Right lobe of liver (tissue), 4 donors: ENCODE data around the gene ATP6V0A1.
"Not testable (repeated sequence)": the region's sequence is repeated elsewhere in the genome, so short reads cannot be mapped to it uniquely, and the experiment has no call there.

ENCODE experiments used
- POLR2A ChIP-seq: fragments of 450-650 bp; IDR thresholded peaks from one replicate; pipeline ENCODE4 v1.6.1; 2017; ENCODE audit warnings: antibody characterized with exemption, mild to moderate bottlenecking
- TF ChIP-seq, protein P1 (sequence below), 4 donors: fragments of 200-600 bp in 3 of 4; fragments of 450-650 bp in 1 of 4; IDR thresholded peaks; one replicate each; pipeline versions ENCODE4 v1.5.1 to v1.8.0; 2016 to 2022; ENCODE audit warnings: antibody characterized with exemption in 4 of 4, mild to moderate bottlenecking in 2 of 4
- donor health status: DM: no; HTN: no; CAD: no.
- donor health status: DM: no; HTN: no; CAD: no.
- donor health status: DM: no; HTN: yes; CAD: no.

GRCh38 chr17:42454987-42455386, 3.7 kb upstream of the ATP6V0A1 start:
- TF ChIP-seq, protein P1, sequence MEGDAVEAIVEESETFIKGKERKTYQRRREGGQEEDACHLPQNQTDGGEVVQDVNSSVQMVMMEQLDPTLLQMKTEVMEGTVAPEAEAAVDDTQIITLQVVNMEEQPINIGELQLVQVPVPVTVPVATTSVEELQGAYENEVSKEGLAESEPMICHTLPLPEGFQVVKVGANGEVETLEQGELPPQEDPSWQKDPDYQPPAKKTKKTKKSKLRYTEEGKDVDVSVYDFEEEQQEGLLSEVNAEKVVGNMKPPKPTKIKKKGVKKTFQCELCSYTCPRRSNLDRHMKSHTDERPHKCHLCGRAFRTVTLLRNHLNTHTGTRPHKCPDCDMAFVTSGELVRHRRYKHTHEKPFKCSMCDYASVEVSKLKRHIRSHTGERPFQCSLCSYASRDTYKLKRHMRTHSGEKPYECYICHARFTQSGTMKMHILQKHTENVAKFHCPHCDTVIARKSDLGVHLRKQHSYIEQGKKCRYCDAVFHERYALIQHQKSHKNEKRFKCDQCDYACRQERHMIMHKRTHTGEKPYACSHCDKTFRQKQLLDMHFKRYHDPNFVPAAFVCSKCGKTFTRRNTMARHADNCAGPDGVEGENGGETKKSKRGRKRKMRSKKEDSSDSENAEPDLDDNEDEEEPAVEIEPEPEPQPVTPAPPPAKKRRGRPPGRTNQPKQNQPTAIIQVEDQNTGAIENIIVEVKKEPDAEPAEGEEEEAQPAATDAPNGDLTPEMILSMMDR (IDR thresholded peaks at IDR 0.05): not testable (repeated sequence)
- TF ChIP-seq POLR2A: not testable (repeated sequence)
